Left lung (tissue), 10 donors: ENCODE results near the gene PLCH1. TPM values are rescaled to one million over a fixed set of nuclear protein-coding genes. Genes with fewer than 3 reads are reported as not detected.

Source experiments
- ATAC-seq: fragments of 200-7000 bp; cut with Tn5 transposase; one replicate; pipeline ENCODE4 v1.9.1; 2020; ENCODE audit warnings: moderate library complexity
- DNase-seq, 4 donors: peaks; one replicate each; pipeline ENCODE4 v3.0.0-alpha.2; 2013 to 2020
- H3K27ac ChIP-seq, 2 donors: fragments of 200-600 bp; sonication (generic) in 1 of 2; one replicate each; pipeline versions ENCODE4 v1.5.0 to v1.8.0; 2020 to 2021
- H3K27me3 ChIP-seq, 2 donors: fragments of 200-600 bp; sonication (generic) in 1 of 2; one replicate each; pipeline versions ENCODE4 v1.5.0 to v1.8.0; 2020 to 2021
- H3K36me3 ChIP-seq, 2 donors: fragments of 200-600 bp; sonication (generic) in 1 of 2; one replicate each; pipeline versions ENCODE4 v1.5.0 to v1.8.0; 2020 to 2021
- H3K4me1 ChIP-seq, 2 donors: fragments of 200-600 bp; one replicate each; pipeline ENCODE4 v1.8.0; 2021
- H3K4me3 ChIP-seq, 2 donors: fragments of 200-600 bp; sonication (generic) in 1 of 2; one replicate each; pipeline versions ENCODE4 v1.5.0 to v1.8.0; 2020 to 2021; ENCODE audit warnings: mild to moderate bottlenecking in 1 of 2
- H3K9me3 ChIP-seq, 2 donors: fragments of 200-600 bp; sonication (generic) in 1 of 2; one replicate each; pipeline versions ENCODE4 v1.5.0 to v1.8.0; 2020 to 2021
- intact Hi-C, 2 donors: fragments of 100-400 bp; cut with DNase I; formaldehyde crosslinking; loops; one replicate each; pipeline versions ENCODE4 v1.11.2 to v1.14.2; 2022
- polyA plus RNA-seq, 6 donors: library from polyadenylated mRNA; unstranded; fragments of 120-200 nt; gene quantifications; one replicate each; pipeline ENCODE4 v1.2.1, GENCODE V29; 2013; ENCODE audit not compliant: insufficient read length in 6 of 6
- total RNA-seq, 2 donors: library from RNA; stranded (reverse); fragmentation: NEBNext Ultra II Directional; extraction: Animal tissue kit (Norgen Biotek cat#: 25700); gene quantifications; one replicate each; pipeline ENCODE4 v1.2.1, GENCODE V29; 2021
- TF ChIP-seq, protein P1 (sequence below), 2 donors: fragments of 200-600 bp; sonication (generic) in 1 of 2; IDR thresholded peaks; one replicate each; pipeline versions ENCODE4 v1.5.0 to v1.8.0; 2021; ENCODE audit warnings: antibody characterized with exemption in 2 of 2
- donor health status: DM: no; HTN: yes; CAD: no.
- donor health status: DM: no; HTN: no; CAD: no.

Gene PLCH1
- total and polyA plus RNA-seq, 8 donors = 8.5 to 33.8 (median 23.7) TPM

DNA sequence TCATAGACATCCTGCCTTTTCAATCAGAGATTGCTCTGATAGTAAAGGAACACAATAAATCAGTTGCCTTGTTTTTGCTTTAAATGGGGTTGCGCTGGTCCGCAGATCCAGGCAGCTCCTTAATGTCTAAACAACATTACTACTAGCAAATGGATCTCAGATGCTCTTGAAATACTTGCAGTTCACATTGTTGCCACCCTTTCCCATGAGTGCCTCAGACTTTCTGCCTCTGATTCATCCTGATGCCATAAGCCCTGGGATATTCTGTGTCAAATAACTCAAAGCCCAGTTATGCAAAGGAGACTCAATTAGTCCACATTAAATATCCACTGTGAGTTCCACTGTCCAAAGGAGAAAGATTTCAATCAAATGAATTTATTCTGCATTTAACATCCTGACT, 196.7 kb downstream of the PLCH1 start:
- TF ChIP-seq, protein P1, sequence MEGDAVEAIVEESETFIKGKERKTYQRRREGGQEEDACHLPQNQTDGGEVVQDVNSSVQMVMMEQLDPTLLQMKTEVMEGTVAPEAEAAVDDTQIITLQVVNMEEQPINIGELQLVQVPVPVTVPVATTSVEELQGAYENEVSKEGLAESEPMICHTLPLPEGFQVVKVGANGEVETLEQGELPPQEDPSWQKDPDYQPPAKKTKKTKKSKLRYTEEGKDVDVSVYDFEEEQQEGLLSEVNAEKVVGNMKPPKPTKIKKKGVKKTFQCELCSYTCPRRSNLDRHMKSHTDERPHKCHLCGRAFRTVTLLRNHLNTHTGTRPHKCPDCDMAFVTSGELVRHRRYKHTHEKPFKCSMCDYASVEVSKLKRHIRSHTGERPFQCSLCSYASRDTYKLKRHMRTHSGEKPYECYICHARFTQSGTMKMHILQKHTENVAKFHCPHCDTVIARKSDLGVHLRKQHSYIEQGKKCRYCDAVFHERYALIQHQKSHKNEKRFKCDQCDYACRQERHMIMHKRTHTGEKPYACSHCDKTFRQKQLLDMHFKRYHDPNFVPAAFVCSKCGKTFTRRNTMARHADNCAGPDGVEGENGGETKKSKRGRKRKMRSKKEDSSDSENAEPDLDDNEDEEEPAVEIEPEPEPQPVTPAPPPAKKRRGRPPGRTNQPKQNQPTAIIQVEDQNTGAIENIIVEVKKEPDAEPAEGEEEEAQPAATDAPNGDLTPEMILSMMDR (IDR thresholded peaks at IDR 0.05) = no peak
- H3K4me1 ChIP-seq = no peaks in the 10 kb centered on the region
- DNase-seq = no peak
- H3K27me3 ChIP-seq = no peaks in the 10 kb centered on the region
- intact Hi-C loops = no loop called here
- ATAC-seq = no peak
- H3K4me3 ChIP-seq = no peak overlapping the region
- H3K9me3 ChIP-seq = no peaks in the 10 kb centered on the region
- H3K36me3 ChIP-seq = no peaks in the 10 kb centered on the region
- H3K27ac ChIP-seq = no peak overlapping the region

DNA sequence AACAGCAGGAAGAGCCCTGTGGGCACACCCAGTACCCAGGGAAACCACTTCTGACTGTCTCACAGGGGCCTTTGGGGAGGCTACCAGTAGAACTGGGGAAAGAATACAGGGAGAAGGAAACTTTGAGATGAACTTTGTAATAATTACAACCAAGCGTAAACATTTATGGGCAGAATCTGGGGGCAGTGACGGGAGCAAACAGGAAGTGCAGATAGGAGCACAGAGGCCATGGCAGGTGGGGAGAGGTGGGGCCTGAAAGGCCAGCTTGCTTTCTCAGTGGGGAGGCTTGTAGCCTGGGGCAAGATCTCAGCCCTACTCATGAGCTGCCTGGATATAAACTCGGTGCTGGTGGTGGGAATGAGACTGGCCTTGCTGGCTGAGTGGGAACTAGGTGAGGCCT, 209.8 kb downstream of the PLCH1 start:
- H3K4me1 ChIP-seq = no peaks in the 10 kb centered on the region
- H3K27me3 ChIP-seq = no peaks in the 10 kb centered on the region
- TF ChIP-seq, protein P1 (IDR thresholded peaks at IDR 0.05) = no peak
- DNase-seq (no peak), ATAC-seq (no peak)
- intact Hi-C loops = no loop called here
- H3K27ac ChIP-seq = no peak overlapping the region
- H3K9me3 ChIP-seq = peaks cover 0 to 10% of the 10 kb centered on the region in 2 donors
- no peak overlapping the region for H3K4me3 ChIP-seq
- H3K36me3 ChIP-seq = no peaks in the 10 kb centered on the region

DNA sequence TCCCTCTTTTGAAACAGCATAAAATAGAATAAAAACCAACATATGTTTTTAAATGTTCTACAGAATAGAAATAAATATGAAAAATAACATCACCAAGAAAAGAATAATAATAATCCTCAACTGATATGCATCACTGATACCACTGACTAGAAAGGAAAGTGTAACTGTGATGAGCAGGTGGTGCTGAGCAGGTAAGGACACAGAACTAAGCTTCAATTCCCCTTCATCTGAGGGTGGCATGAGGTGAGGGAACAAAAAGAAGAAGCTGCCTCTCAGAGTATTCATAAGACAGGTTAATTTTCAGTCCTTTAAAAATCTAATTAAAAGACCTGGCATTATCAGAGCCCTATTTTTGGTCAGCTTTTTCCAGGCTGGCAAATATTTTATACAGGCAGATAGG, 216.3 kb downstream of the PLCH1 start:
- ATAC-seq (no peak), DNase-seq (no peak)
- H3K27ac ChIP-seq = no peak overlapping the region
- no peaks in the 10 kb centered on the region for H3K4me1 ChIP-seq
- H3K36me3 ChIP-seq = no peaks in the 10 kb centered on the region
- intact Hi-C loops = no loop called here
- TF ChIP-seq, protein P1 (IDR thresholded peaks at IDR 0.05) = no peak
- H3K9me3 ChIP-seq = peaks cover 0 to 2% of the 10 kb centered on the region in 2 donors
- H3K27me3 ChIP-seq = no peaks in the 10 kb centered on the region
- no peak overlapping the region for H3K4me3 ChIP-seq

DNA sequence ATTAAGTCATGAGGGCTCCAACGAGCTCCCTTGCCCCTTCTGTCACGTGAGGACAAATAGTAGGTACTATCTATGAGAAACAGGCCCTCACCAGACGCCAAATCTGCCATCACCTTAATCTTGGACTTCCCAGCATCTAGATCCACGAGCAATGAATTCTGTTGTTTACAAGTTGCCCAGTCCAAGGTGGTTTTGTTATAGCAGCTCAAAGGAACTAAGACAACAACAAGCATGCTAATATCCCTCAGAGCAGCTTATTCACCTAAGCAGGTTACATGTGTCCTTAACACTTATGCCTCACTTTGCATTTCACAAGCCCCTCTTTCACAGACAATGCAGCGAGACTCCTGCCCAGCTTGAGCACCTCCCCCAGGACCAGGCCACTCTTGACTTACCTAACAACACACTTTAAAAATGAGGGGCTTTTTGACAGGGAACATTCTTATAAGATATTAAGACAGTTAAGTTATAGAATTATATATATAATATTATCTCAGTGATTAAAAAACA, 219.5 kb downstream of the PLCH1 start:
- Histone ChIP-seq H3K4me1 (no peaks in the 10 kb centered on the region), H3K27me3 (no peaks in the 10 kb centered on the region), H3K36me3 (no peaks in the 10 kb centered on the region), H3K27ac (no peak overlapping the region), H3K4me3 (no peak overlapping the region), H3K9me3 (no peaks in the 10 kb centered on the region)
- TF ChIP-seq, protein P1 (IDR thresholded peaks at IDR 0.05) = no peak
- intact Hi-C loops = no loop called here
- ATAC-seq (no peak), DNase-seq (no peak)

DNA sequence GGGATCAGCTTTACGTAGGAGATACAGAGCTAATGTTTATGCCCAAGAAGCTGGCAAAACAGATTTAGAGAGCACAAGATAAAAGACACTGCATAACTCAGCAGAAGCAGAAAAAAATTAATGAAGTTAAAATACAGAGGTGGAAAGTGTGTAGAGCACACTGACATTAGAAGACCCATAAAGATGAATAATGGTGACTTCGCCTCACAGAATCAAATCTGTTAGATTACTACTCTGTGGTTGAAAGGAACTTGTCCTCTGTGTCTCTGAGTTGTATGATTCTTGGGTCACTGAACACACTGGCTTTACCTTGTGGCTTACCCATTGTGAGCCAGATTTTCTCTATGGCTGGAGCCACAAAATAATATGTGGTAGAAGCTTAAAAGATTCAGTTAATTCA, 224.4 kb downstream of the PLCH1 start:
- intact Hi-C loops = no loop called here
- no peaks in the 10 kb centered on the region for H3K9me3 ChIP-seq
- no peak overlapping the region for H3K27ac ChIP-seq
- ATAC-seq = no peak
- TF ChIP-seq, protein P1 (IDR thresholded peaks at IDR 0.05) = no peak
- H3K4me1 ChIP-seq = no peaks in the 10 kb centered on the region
- no peaks in the 10 kb centered on the region for H3K36me3 ChIP-seq
- H3K27me3 ChIP-seq = no peaks in the 10 kb centered on the region
- H3K4me3 ChIP-seq = no peak overlapping the region
- DNase-seq = no peak
